Measurements from ENCODE around the gene CCDC112.

CCDC112 gene

DNA sequence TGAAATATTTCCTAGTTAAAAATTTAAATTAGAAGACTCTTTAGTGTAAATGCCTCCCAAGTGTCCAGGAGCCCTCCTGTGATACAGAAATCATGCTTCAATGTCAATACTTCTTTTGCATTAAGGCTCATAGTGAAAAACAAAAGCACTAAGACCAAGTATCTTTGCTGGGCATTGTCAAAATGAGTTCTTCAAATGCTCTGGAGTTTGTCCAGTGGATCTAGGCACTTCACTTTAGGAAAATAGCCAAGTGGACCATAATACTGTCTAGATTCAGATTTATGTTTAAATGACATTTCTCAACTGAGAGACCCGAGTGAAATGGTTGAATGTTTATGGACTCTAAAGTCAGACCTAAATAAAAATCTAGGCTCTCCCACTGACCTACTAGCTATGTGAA, 21.3 kb upstream of the CCDC112 start:
- DNase-seq (ENCODE audit: low spot score), result no peak

DNA sequence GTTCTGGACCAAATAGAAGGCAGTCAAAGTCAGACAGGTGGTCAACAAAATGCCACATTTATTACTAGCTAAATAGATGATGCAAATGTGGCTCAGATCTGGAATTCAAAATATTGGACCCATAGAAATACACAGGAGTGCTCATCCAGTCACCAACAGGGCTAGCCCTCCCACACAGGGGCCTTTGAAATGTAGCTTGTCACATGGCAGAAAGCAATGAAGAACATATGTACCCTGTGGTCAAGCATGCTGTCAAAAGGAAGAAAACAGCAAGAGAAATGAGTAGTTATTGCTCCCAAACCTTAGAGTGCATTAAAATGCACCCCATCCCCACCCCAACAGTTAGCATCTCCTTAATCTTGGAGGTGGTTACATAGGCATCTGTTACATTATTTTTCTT, 20.9 kb upstream of the CCDC112 start:
- DNase-seq (ENCODE audit: low spot score), result no peak

DNA sequence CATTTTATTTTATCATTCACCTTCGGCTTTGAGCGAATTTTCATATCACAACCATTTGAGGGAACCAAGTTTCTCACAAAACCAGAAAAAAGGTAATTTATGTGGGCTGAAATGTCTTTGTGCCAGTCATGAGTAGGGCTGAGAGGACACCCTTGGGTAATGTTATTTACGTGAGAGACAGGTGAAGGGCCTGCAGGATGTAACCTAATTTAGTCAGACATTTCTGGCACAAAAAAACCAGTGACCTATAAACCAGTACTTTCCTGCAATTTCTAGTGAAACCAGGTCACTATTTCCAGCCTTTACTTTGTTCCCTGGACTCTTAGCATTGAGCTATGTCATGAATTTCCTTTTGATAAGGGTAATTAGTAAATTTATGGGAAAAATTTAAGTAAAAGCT, 17.2 kb upstream of the CCDC112 start:
- DNase-seq (ENCODE audit: low spot score), result no peak

DNA sequence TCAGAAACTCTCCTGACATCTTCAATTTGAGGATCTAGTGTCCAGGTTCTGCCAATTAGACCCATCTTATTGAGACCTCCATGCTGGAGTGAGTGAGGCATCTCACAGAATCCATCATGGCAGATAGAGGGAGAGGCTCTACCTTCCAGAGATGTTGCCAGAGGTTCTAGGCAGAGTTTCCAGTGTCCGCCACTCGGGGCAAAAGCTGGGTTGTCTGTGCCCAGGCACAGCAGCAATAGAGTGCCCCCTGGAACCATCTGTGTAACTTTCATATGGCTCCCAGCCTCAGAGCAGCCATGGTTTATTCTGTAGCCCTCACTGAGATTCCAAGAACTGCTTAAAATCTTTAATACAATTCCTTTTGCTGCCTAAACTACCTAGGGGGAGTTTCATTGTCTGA, 16.6 kb upstream of the CCDC112 start:
- DNase-seq (ENCODE audit: low spot score), result no peak

DNA sequence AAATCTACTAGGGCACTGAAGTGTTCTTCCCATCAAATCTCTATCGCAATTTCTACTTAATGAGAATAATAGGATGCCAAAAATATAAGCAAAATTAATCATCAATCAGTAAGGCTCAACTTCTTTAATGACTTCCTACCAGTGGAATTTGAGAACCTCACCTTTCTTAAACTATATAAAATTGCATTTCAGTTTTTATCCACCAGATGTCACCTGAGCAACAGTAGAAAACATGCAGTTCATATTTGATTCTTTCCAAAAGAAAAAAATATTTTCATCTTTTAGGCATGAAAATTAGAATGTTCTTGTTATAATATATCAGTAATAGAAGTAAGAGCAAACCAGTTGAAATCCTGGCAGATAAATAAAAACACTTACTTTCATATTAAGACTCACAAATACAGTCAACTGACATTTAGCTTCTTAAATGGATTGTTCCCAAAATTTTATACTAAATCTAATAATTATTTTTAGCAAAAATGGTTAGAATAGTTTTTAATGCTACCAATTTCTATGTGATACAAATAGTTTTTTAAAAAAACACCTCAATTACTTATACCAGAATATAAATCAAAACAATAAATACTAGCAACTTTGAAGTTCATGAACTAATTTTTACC, 13.4 kb upstream of the CCDC112 start:
- DNase-seq (ENCODE audit: low spot score), result peak; percentile 67

DNA sequence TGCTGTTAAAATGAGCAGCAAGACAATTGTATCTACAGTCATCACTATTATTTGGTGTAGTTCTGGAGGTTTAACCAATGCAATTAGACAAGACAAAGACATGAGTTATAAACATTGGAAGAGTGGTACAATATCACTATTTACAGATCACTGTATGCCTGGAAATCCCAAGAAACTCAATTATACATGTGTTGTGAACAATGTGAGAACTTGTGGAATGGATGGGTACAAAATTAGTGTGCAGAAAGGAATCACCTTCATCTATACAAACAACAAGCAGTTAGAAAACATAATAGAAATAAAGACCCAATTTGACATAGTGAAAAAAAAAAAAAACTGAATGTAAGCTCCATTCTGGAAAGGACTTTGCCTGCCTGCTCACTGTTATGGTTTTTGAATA, 12.4 kb upstream of the CCDC112 start:
- DNase-seq (ENCODE audit: low spot score), result no peak

DNA sequence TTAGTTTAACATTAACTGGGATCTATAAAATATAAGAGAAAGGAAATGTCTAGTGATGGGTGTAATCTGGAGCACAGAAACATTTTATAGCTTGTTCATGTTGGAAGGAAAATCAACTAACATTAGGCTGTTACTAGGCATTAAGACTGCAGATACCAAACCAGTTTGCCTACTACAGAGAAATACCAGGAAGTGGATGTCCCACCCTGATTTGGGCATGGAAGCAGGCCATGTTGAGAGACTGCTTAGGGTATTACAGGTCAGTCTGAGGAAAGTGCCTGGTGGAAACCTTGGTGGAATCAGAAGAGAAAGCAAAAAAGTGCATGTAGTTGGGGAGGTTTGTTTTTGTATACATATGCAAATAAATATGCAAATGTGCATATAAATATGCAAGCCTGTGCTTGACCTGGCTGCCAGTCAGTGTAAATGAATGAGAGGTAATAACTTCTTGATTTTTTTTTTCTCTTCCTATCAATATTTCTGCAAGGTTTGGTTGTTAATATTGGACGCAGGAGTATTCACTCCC, 9.6 kb upstream of the CCDC112 start:
- no peak for DNase-seq (ENCODE audit: low spot score)

DNA sequence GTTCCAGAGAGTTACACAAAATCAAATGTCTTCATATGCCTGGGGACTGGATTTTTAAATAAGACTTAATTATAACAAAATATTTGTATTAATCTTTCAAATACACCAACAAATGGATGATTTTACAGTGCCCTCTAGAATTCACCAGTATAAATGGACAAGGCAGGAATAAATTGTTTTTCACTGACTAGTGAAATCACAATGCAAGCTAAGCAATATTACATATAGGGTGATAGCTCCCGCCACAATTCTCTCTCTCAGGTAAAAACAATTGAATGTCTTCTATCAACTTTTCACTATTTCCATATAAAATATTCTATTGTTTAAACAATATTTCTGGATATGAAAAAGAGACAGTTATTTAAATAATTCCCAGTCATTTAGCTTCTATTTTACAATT, 8.0 kb upstream of the CCDC112 start:
- no peak for DNase-seq (ENCODE audit: low spot score)

DNA sequence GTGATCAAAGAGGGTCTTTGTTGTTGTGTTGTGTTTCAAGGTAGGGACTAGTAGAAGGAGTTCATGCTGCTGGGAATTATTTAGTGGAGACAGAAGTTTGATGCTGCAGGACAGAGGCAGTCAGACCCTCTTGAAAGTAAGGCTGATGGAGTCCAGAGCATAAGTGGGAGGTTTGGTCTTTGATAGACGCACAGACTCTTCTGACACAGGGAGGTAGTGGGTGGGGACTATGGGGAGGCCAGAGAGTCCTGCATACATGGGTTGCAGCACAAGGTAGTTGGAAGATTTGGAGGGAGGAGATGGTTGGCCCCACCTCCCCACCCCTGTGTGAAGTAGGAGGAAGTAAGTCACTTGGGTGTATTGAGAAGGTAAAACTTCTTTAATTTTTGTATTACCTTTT, 2.4 kb upstream of the CCDC112 start:
- DNase-seq (ENCODE audit: low spot score), result no peak

DNA sequence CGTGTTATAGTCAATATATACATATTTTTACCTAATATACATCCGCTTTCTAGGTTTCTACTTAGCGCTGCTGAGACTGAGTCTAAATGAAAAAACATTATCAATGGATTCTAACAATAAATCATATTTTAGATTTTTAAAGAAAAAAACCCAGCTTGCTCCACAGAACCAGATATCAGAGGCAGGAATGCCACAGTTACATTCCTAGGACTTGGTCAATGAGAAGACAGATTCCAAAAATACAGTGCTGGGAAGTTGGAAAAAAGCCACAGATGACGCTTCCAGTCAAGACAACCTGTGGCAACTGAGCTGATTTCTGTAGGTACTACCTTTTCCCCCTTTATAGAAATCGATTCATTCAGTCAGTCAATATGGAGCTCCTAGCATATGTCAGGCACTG, 577 bp upstream of the CCDC112 start:
- no peak for DNase-seq (ENCODE audit: low spot score)

DNA sequence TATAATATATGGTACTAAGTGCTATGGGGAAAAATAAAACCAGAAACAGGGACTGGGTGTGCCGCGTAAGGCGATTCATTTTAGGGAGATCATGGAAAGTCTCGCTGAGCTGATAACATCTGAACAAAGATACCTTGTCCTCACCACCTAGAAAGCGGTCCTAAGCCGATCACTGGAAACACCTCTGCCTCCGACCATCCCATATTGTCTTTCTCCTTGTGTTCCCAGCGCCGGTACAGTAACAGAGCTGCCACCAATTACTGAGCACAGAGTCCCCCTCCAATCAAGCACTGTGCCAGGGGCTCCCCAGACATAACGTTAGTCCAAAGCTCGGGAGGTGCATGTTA, 704 bp downstream of the CCDC112 start:
- peak; percentile 63 for DNase-seq (ENCODE audit: low spot score)

DNA sequence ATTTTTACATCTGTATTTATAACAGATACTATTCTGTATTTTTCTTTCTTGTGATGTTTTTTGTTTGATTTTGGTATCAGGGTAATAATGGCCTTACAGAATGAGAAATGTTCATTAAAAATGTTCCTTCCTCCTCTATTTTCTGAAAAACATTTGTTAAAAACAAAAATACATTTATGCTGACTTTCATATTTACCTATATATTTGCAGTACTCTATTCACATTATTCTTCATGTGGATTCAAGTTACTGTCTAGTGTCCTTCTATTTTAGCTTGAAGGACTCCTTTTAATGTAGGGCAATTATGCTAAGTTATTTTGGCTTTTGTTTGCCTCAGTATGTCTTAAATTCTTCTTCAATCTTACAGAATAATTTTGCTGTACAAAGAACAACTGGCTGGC, 5.1 kb downstream of the CCDC112 start:
- no peak for DNase-seq (ENCODE audit: low spot score)

DNA sequence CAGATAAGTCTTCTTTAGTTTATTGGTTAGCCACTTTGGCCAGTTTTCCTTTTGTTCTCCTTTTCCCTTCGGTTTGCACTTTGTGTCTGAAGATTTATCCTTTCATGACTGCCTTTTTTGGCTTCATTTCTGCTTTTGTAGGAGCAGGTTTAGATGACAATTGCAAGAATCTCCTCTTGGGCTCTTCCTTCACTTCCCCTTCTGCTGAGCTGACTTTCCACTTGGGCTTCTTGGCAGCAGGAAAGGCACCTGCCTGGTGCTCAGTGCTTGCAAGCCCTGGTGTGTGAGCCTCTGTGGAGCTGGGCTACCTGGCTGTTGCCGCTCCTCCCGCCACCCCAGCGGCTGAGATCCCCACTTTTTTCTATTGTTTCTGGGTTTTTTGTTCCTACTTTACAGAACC, 7.3 kb downstream of the CCDC112 start:
- no peak for DNase-seq (ENCODE audit: low spot score)

DNA sequence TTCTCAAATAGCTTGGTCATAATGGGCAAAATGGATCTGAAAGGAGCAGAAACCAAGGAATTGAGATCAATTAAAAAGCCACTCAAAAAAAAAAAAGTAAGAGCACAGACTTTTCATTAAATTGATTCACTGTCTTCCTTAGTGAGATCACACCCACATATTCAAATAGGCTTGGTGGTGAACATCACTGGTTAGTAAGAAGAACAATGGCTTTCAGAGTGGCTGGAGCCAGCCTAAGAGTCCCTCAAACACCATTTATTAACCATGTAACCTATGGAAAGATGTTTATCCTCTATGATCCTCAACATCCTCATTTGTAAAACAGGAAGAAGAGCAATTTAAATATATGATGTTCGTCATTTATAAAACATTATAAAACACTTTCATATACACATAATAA, 12.4 kb downstream of the CCDC112 start:
- no peak for DNase-seq (ENCODE audit: low spot score)

DNA sequence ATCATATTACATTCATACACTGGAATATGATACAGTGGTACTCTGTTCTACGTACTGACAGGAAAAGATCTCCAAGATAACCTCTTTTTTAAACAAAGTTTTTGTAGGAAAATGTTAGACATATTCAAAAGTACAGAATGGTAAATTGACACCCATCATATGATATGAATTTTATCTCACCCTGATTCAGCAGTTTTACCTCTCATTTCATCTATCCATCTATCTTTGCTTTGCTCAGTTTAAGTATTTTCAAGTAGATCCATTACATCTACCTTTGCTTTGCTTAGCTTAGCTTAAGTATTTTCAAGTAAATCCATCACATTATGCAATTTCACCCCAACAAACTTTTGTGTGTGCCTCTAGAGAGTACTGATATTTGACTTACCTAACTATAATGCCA, 14.3 kb downstream of the CCDC112 start:
- DNase-seq (ENCODE audit: low spot score), result no peak

DNA sequence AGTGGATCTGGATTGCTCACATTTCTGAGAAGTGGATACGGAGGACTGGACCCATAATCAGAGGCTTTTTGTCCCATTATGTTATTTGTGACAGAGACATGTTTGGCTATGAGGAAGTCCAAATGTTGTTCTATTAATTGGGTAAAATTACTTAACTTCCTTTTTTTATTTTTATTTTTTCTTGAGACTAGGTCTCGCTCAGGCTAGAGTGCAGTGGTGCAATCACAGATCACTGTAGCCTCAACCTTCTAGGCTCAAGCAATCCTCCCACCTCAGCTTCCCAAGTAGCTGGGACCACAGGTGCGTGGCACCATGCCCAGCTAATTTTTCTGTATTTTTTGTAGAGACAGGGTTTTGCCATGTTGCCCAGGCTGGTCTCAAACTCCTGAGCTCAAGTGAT, 21.9 kb downstream of the CCDC112 start:
- no peak for DNase-seq (ENCODE audit: low spot score)

DNA sequence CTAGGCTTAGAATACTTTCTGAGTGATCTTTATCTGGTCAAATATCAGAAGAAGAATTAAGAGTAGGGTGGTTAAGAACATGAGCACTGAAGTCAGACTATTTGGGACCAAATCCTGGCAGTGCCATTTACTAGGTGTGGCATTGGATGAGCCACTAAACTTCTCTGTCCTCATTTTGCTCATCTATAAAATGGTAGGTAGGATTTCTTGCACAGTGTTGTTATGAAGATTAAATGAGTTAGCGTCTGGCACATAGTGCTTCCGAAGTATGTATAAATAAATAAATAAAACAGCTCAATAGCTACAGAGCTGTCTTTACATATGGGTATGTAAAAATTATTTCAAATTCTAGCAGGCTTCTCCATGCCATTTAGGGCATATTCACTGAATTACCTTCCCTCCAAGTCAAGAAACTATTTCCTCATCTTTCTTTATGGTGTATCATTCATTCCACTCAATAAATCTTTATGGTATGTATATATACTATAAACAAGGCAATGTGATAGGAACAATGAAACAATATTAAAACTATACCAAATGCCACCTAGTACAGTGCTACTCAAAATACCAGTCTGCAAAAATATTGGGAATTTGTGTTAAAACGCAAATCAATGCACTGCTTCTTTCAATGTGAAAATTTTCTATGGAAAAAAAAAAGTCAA, 24.0 kb downstream of the CCDC112 start:
- no peak for DNase-seq (ENCODE audit: low spot score)

DNA sequence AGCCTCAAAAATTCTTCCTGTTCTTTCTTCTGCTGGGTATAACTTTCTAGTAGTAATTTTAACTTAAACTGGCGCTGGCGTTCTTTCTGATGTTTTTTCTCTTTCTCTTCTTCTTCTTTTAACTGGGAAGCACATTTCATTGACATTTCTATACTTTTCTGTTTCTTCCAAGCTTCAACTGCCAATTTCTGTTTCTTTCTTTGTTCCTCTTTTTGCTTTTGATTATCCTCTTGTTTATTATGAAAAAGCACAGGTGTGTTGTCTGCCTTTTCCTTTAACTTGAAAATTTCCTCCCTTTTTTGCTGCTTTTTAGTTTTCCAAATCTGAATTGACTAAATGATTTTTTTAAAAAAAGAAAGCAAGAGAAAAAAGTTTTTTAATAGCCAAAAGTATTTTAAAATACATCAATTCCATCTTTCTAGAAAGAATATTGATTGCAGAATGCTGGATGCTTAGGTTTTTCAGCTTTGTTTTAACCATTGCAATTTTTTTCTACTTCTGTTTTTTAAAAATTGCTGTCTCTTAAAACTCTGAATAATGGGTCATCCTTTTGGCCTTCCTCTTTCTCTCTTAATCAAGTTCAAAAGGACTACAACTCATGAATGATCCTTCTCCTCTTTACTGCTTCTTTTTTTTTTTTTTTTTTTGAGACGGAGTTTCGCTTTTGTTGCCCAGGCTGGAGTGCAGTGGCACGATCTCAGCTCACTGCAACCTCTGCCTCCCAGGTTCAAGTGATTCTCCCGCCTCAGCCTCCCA, 25.0 kb downstream of the CCDC112 start:
- no peak for DNase-seq (ENCODE audit: low spot score)

DNA sequence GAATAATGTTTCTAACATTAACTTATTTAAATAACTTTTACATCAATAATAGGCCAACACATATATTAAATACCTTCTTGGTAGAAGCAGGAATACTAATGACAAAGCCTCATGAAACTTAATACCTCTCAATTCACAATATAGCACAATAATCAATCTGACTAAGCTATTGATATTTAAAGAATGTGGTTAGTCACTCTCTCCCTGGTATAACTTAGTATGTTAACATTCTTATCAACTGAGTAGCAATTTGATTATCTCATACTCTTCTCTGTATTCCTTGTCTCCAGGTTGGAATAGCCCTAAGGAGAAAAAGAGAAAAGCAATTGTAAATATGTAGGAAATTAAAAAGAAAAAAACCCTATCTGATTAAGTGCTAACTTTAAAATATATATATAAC, 28.8 kb downstream of the CCDC112 start:
- DNase-seq (ENCODE audit: low spot score), result no peak

DNA sequence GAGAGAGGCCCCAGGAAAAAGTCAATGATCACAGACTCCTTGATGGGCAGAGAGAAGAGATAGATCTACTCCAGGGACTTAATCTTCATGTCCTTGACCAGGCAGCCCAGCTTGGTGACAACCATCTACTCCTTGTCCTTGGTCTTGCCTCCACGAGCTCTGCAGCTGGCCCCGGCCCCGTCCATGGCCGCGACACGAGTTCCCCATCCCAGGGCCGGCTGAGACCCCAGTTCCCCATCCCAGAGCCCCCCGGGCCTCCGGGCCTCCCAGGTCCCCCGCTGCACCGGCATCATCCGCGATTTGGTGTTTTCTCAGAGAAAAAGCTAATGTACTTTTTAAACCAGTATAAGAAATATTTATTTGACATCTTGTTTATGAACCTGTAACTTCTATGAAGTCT, 31.2 kb downstream of the CCDC112 start:
- DNase-seq (ENCODE audit: low spot score), result no peak

DNA sequence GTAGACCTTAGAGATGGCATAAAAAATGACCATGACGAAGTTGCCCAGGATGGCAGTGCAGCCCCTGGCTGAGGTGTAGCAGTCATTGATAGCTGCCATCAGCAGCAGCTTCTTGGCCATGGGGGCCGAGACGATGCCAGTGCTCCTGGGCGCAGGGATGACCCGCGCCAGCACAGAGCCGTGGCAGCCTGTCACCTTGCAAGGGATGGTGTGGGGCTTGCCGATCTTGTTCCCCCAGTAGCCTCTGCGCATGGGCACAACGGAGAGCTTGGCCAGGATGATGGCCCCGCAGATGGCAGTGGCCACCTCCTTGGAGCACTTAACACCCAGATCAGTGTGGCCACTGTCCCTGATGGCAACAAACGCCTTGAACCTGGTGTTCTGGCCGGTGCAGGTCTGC, 31.7 kb downstream of the CCDC112 start:
- DNase-seq (ENCODE audit: low spot score), result no peak

DNA sequence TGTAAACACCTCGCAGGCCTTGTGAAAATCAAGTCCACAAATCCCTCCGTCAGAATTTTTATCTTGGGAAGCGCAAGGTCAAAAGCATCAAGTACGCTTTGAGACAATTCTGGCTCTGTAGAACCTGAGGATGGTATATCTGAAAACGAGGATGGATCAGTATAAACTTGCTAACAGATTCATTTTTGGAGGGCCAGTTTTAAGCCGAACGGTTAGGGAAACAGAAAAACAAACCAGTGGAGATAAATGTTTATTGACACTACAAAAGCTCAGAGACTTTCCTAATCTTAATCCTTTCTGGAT, 33.4 kb downstream of the CCDC112 start:
- DNase-seq (ENCODE audit: low spot score), result no peak

DNA sequence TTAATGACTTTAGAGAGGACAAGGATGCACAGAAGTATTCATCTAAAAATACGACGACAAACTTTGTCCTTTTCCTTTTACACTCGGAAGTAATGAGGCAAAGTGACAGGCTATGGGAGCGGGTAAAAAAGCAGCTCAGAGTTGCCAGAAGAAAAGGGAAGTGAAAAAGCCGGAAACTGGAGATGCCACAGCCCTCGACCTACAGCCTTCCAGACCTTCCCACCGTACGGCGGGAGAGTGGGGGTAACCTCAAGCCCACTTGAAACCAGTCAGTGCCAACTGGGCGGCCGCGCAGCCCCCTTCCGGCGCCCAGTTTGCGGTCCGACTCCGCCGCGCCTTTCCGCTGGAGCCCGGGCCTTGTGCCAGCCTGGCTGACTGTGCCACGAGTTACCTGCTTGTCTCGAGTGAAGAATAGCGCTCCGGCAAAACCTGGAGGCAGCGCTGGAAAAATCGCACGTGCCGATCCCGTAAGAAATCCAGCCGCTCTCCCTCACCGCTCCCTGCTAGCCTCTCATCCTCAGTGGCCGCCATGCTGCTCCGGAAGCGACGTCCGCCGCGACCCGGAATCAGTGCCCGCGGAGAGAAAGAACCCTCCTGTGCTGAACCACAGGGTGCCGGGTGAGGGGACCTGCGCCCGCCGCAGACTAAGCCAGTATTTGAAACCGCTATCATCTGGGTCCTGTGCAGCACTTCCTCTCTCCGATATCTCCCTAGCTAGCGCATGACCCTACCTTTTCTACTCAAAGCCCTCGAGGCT, 34.0 kb downstream of the CCDC112 start, which contains the start of gene PGGT1B:
PGGT1B (minus strand) TSS at position 557 of the 757 bp plus-strand sequence; CDS start at position 531, 26 bp downstream.
- DNase-seq (ENCODE audit: low spot score), result peak; percentile 78
